GM18907 (cell line): ENCODE data around the gene ATRNL1.

Source experiments
- ATAC-seq: cut with Tn5 transposase; IDR thresholded peaks from one replicate; pipeline ENCODE4 v1.9.1; 2021; ENCODE audit warnings: mild to moderate bottlenecking, moderate library complexity; ENCODE audit not compliant: unreplicated experiment

The ATRNL1 gene

DNA sequence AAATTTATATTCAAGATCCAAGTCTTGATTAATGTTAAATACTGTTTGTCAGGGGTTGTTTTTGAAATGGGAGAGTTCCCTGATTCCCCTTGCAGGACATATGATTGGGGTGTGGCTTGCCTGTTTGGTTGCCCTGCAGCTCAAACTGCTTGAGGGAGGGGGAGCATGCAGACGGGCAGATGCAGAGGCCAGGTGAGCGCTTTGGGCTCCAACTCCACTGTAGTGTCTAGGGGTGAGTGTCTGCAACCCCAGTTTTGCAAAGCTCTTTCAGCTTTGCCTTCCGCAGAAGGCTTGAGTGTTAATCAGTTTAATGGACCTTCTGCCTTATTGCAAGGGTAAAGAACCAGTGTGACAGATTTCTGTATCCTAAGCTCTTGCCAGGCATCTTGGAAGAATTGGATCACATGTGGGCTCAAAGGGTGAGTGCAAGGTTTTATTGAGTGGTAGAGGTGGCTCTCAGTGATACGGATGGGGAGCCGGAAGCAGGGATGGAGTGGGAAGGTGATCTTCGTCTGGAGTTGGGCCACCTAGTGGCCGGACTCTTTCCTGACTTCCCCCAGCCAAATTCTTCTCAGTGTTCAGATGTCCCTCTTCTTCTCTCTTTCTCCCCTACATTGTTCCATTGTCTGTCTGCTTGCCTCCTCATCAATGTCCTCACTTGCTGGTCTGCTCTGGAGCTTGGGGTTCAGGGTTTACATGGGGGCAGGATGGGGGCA lies 479.7 kb downstream of the ATRNL1 start:
- no peak for ATAC-seq

DNA sequence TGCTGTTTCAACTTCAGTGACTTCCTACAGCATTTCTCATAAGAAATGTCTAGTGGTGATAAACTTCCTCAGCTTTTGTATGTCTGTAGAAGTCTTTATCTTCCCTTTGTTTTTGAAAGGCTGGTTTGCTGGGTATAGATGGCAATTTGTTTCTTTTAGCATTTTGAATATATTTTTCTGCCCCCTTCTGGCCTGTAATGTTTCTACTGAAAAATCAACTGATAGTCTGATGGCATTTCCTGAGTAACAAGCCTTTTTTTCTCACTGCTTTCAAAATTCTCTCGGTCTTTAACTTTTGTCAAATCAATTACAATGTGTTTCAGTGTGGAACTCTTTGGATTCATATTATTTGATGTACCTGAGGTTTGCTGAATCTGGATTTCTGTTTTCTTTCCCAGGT lies 487.1 kb downstream of the ATRNL1 start:
- ATAC-seq = no peak

DNA sequence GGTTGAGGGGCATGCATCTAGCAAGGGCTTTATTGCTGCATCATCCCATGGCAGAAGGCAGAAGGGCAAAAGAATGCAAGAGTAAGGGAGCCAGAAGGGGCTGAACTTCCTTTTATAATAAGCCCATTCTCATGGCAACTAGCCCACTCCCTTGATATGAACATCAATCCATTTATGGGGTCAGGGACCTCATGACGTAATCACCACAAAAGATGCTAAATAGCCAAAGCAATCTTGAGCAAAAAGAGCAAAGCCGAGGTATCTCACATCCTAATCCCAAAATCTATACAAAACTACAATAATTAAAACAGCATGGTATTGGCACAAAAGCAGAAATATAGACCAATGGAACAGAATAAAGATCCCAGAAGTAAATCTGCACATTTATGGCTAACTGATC lies 499.9 kb downstream of the ATRNL1 start:
- no peak for ATAC-seq

DNA sequence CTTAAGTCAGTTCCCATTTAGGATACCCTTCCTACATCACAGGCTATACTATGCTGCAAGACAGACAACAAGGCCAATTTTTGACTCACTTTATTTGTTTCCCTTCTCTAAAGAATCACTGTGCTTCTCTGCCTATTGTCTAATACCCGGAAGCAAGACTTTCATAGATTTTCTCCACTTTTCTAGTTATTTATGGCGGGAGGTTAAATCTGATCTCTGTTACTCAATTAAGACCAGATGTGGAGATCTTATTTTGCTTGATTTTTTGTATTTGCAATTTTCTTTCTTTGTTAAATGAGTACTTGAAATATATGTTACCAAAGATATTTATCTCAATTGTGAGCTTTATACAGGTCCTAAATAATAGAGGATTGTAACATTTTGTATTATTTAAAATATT lies 511.5 kb downstream of the ATRNL1 start:
- ATAC-seq = no peak

DNA sequence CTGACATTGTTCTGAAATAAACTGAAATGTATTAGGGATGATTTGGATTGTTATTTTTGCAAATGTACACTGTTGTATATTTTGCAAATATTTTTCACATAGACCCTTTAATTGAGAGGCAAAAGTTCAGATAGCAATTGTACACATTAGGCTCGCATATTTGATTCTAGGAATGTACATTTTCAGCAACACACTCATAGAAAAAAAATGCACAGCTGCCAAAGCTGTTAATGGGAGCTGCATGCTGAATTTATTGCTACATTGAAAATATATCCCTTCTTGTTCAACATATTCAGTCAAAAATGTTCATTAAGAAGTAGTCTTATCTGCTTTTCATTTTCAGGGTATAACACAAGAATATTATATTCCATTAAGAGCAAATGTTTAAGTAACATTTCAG lies 512.9 kb downstream of the ATRNL1 start:
- no peak for ATAC-seq

DNA sequence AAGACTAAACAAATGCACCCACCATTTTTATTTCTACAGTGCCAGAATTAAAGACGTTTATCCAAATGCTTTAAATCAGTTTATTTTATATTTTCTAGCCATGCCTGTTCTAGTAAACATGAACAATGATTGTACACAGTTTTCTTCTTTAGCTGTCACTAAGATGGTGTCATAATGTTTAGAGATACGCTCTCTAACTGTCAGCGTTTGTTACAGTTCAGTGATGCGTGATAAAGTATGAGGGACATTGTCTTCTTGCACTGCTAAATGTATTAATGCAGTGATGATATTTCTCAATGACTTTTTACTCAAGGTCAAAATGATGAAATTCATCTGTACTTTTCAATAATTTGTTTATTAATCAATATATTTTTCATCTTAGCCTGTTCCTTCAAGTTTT lies 513.6 kb downstream of the ATRNL1 start:
- ATAC-seq = no peak

DNA sequence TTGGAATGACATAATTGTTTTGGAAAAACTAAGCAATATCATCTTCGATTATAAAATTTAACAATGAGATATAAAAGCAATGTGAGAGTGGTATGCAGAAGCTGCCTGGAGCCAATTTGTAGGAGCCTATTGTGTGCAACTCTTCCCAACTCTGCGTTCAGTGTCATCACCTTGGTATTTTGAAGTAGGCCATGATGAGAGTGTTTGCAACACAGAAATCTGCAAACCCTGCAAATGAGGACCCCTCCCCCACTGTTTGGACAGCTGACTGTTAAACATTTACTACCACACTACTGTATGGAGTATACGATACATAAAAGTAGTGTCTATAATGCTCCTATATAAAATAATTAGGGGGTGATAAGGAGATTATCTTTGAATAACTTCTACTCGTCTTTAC lies 531.3 kb downstream of the ATRNL1 start:
- no peak for ATAC-seq

DNA sequence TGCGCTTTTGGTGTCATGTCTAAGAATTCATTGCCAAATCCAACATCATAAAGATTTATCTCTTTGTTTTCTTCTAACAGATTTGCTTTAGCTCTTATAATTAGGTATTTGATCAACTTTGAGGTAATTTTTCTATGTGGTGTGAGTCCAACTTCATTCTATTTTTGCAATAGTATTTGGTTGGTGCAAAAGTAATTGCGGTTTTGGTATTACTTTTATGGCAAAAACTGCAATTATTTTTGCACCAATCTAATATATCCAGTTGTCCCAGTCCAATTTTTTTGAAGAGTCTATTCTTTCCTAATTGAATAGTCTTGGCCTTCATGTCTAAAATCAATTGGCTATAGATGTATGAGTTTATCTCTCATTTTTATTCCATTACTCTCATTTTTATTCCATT lies 535.5 kb downstream of the ATRNL1 start:
- ATAC-seq = no peak

DNA sequence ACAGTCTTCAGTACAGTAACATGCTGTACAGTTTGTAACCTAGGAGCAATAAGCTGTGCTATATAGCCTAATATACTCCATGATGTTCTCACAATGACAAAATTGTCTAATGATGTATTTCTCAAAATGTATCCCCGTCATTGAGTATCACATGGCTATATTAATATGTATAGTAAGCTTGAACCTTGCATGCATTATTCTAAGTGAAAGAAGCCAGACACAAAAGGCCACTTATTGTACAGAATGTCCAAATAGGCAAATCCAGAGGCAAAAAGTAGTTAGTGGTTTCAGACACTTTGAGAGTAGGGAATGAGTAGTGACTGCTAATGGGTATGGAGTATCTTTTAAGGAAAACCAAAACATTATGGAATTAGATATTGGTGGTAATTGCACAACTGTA lies 545.1 kb downstream of the ATRNL1 start:
- no peak for ATAC-seq

DNA sequence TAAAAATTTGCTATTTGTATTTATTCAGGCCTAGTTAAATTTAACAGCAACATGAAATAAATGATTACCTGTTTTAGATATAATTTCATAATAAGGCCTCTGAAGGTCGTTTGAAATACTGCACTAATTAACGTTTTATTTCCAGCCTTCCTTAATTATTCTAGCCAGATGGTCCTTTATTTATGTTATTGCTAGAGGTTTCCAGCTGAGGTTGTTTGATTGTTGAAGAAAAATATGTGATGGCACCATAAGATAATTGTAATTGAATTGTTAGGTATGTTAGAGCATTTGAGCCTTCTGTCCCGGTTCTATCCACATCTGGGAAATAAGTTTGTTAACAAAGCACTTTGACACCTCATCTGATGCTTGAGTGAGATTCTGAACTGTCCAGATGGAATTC lies 556.1 kb downstream of the ATRNL1 start:
- ATAC-seq = no peak

DNA sequence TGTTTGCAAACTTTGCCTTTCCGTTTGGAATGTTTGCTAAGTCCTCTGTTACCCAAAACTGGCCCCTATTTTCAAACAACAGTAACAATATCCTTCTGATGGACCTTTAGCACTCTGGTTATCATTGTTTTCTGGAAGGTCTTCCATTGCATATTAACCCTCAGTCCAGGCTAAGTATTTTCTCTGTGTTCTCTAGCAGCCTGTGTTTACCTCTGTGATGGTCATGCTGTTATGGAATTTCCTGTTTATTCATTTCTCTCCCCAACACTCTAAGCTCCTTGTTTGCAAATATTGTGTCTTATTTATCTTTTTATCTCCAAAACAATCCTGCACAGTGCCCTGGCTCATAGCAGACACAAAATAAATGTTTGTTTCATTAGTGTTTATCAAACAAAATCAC lies 560.3 kb downstream of the ATRNL1 start:
- ATAC-seq = no peak

DNA sequence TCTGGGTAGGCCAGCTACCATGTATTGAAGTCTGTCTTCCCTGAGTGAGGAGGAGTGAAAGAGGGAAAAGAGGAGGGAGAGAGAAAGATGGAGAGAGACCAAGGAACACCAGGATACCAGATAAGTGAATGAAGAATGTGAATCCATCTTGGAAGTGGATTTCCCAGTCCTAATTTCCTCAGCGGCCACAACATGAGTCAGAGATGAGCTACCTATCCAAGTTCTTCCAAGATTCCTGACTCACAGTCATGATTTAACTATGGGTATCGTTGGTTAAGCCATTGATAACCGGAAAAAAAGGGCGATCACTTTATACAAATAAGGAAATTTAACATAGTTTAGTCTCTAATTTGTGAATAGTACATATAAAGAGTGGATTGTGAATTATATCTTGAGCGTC lies 561.8 kb downstream of the ATRNL1 start:
- ATAC-seq = no peak

DNA sequence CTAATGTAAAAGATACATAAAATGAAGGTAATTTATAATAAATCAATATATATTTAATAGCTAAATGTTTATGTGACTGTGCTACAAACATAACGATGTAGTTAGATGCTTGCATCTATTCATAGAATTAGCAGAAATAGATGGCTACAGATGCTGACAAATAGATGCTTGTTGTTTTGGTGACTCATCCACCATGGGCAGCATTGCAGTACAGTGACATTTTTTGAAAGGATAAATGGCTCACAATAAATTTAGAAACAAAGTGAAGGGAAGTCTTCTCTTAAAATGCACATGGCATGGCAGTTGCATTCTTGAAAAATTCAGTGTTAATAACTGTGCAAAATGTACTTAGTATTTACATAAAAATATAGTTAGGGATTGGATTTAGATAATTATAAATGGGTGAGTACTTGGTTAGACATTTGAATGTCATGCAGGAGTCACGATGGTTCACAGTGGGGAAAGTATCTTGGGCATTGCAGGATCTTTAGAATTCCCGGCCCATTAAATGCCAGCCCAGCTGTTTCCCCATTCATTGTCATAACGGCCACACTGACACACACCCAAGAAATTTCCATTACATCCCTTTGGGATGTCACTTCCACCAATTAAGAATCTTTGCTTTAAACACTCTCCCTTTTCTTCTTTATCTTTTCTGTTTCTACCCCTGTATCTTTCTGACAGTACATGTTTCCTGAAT lies 564.1 kb downstream of the ATRNL1 start:
- ATAC-seq = no peak

DNA sequence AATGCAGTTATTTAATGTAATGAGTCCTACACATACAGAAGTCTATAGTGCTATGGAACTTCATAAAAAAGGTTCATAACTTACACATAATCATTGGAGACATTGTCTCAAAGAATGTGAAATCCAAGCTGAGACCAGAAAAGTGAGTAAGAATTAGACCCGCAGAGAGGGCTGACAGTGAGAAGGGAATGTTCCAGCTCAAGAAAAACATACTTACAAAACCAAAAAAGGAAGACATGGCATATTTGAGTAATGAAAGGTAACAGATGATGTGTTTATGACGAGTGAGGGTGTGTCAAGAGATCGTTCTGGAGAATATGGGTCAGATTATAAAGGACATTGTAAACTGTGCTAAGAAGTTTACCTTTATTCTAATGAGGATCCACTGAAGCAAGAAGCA lies 566.5 kb downstream of the ATRNL1 start:
- ATAC-seq = no peak

DNA sequence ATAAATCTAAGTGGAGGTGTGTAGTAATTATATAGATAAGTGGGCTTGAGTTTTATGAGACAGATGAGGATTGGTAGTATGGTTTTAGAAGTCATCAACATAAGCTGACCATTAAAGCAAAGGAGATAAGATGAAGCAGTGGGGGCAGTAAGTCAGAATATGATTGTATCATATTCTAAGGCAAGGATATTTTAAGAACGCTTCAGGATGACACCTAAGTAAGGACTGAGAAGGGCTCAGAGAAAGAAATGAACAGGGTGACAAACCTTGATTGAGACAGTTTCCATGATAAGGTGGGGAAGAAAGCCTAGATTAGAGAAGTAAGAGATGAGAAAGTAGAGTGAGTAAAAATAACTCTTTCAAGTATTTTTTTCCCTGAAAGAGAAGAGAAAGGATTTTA lies 567.2 kb downstream of the ATRNL1 start:
- ATAC-seq = no peak

DNA sequence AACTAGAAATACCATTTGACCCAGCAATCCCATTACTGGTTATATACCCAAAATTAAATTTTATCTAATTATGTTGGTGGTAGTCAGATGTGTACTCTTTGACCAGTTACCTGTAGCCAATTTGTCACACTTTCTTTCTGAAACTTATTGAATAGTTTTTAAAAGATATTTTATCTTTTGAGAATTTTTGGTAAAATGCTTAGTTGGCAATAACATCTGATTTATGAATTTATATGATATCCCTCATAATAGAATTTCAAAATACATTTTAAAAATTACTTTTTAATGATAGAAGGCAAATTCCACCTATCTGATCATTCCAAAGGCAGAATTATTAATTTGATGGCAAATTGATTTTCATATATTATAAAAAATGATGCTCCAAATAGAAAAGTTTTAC lies 569.3 kb downstream of the ATRNL1 start:
- no peak for ATAC-seq

DNA sequence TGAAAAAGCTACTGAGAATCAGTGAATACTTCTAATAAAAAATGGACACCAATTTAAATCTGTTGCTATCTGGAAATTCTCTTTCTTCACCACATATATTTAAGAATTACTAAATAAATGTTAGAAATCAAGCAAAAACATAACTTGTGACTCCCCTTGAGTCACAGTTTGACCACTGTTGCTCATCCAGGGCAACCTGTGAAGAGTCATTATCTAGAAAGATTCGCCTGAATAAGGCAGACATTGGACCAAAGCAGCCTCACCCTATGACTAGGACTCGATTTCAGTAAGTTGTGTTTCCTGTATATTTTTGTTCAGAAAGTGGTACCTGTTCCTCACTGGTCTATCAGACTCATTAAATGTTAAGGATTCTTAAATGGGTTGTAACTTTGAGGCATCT lies 572.4 kb downstream of the ATRNL1 start:
- ATAC-seq = no peak

DNA sequence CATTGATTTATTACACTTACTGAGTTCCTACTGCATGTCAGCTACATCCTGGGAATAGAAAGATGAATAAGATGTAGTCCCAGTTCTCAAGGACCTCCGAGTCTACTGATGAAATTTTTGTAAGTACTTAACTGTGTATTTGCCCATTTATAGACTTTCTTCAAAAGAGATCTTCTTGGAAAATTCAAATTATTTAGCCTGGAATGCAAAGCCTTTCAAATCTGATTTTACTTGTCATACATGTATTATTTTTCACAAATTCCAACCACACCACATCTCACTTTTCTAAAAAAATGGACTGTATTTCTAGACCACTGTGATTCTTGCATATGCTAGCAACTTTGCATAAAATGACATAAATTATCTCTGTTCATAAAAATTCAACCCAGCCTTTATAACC lies 581.3 kb downstream of the ATRNL1 start:
- ATAC-seq = no peak

DNA sequence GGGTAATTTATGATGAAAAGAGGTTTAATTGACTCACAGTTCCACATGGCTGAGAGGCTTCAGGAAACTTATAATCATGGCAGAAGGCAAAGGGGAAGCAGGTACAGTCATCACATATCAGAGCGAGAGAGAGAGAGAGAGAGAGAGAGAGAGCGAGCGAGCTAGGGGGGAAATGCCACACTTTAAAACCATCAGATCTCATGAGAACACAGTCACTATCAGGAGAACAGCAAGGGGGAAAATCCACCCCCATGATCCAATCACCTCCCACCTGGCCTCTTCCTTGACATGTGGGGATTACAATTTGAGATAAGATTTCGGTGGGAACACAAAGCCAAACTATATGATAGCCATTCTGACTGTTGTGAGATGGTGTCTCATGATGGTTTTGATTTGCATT lies 603.6 kb downstream of the ATRNL1 start:
- no peak for ATAC-seq

DNA sequence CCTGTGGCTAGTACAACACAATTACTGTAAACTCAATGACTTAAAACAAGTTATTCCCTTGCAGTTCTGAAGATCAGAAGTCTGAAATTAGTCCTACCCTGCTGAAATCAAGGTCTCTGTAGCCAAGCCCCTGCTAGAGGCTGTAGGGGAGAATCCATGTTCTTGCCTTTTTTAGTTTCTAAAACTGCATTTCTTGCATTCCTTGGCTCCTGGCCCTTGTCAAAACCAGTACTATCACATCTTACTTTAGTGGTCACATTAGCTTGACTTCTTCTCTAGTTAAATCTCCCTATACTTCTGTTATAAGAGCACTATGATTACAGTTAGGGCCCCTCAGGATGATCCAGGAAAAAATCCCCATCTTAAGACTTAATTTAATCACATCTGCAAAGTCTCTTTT lies 612.9 kb downstream of the ATRNL1 start:
- ATAC-seq = no peak

DNA sequence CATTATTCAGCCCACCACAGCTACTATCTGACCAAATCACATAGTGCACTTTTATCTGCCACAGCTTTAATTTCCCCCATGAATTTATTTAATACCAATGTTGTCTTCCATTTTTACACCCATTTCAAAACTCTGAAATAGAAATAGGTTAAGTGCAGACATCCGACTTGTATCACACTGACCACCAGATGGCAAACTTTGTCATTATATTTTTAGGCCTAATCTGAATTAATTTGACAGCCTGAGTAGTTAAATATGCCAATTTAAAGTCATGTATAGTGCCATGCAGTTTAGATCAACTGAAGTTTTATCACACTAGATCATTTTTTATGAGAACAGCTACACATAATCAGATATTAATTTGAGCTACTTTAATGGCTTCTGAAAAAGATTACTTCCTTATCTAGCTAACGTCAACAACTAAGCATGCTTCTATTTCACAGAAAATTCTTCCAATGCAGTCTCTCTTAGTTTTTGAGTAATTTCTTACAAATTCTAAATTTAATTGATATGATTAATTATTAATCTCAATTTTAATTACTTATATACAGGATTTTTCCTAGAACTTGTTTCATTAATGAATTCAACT lies 613.4 kb downstream of the ATRNL1 start:
- ATAC-seq = peak; percentile 62

DNA sequence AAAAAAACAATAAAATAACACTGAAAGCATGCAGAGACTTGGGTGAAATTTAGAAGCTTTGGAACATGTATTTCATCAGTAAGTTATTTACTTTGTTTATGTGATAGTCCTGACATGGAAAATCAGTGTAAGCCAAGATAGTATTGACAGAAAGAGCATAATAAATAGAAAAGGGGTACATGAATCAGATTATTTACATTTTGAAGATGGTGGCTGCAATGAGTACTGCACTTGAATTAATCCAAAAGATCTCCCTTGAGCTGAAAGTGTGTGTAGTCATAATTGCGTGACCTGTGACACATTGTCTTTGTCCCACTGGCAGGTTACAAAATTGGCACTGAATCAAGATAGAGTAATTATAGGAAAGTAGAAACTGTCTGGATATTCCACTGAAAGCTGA lies 617.0 kb downstream of the ATRNL1 start:
- ATAC-seq = no peak
